ENCODE data around the gene ENDOD1. TPM values are rescaled to one million over a fixed set of nuclear protein-coding genes. Genes with fewer than 3 reads are reported as not detected.

Gene ENDOD1
- total RNA-seq, 2 donors from 2014 or later: 6.7 to 8.0 TPM

Other genes starting within 250 kb of the ENDOD1 start
- gene CWC15, start 116.3 kb upstream of the ENDOD1 start, total RNA-seq: 10 to 100 TPM; 69.4 to 80.3 TPM
- gene KDM4D, start 116.1 kb upstream of the ENDOD1 start, total RNA-seq: 1 to 10 TPM in 1 of 2 donors, under 1 TPM in 1; 0.91 to 1.0 TPM
- not detected for gene KDM4E, start 64.6 kb upstream of the ENDOD1 start, total RNA-seq
- gene KDM4F, start 40.4 kb upstream of the ENDOD1 start, total RNA-seq: not detected
- 10 to 100 TPM; 25.5 to 32.1 TPM for gene SRSF8, start 22.9 kb upstream of the ENDOD1 start, total RNA-seq
- gene SESN3, start 141.4 kb downstream of the ENDOD1 start, total RNA-seq: 1 to 10 TPM; 4.6 to 9.7 TPM

Measured in activated T-helper 17 cell treated with anti-CD3 and anti-CD28 coated beads, Interleukin-2, amount 50 U/mL, for 72 hours (primary cell).